ENCODE measurements around the gene TFE3.

DNA sequence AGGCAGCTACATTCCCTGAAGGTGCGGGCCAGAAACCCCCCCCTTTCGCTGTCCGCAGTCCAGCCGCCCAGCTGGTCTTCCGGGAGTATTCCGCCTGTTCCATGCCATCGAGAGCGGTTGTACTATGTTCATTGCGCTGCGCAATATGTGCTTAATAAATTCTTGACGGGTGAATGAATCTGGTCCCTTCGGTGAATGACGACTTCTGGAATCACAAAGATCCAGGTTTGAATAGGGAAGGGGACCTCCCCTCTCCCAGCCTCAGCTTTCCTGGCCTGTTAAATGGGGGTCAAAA is 777 bp upstream of the TFE3 start:
- TF ChIP-seq, protein P1, sequence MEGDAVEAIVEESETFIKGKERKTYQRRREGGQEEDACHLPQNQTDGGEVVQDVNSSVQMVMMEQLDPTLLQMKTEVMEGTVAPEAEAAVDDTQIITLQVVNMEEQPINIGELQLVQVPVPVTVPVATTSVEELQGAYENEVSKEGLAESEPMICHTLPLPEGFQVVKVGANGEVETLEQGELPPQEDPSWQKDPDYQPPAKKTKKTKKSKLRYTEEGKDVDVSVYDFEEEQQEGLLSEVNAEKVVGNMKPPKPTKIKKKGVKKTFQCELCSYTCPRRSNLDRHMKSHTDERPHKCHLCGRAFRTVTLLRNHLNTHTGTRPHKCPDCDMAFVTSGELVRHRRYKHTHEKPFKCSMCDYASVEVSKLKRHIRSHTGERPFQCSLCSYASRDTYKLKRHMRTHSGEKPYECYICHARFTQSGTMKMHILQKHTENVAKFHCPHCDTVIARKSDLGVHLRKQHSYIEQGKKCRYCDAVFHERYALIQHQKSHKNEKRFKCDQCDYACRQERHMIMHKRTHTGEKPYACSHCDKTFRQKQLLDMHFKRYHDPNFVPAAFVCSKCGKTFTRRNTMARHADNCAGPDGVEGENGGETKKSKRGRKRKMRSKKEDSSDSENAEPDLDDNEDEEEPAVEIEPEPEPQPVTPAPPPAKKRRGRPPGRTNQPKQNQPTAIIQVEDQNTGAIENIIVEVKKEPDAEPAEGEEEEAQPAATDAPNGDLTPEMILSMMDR (optimal IDR thresholded peaks at IDR 0.05 in 1 of 3, IDR thresholded peaks at IDR 0.05 in 1 of 3, conservative IDR thresholded peaks at IDR 0.05 in 1 of 3; ENCODE audit: extremely low read depth in 1 of 3, insufficient read depth in 2 of 3, low read length in 3 of 3) = no peak
- TF ChIP-seq EZH2 (IDR thresholded peaks at IDR 0.05; ENCODE audit: low read length) = no peak
